ENCODE results near the gene SERPINA12.

Gene SERPINA12

GRCh38 chr14:94548131-94548998 is 39.1 kb upstream of the SERPINA12 start:
- no peak overlapping the region for H3K4me3 ChIP-seq (replicated peaks in 1 of 2; ENCODE audit: low read depth in 2 of 2, low read length in 2 of 2)
- TF ChIP-seq CTCF (IDR thresholded peaks at IDR 0.05; ENCODE audit: low read depth, low read length): no peak
- DNase-seq (ENCODE audit: low read depth in 2 of 2): peak in 1 of 2 donors; percentile 55

GRCh38 chr14:94547726-94548125 is 38.5 kb upstream of the SERPINA12 start:
- TF ChIP-seq CTCF (IDR thresholded peaks at IDR 0.05; ENCODE audit: low read depth, low read length): no peak
- H3K4me3 ChIP-seq (replicated peaks in 1 of 2; ENCODE audit: low read depth in 2 of 2, low read length in 2 of 2): no peak overlapping the region
- DNase-seq (ENCODE audit: low read depth in 2 of 2): no peak

GRCh38 chr14:94547151-94547680 is 37.9 kb upstream of the SERPINA12 start:
- TF ChIP-seq CTCF (IDR thresholded peaks at IDR 0.05; ENCODE audit: low read depth, low read length): no peak
- H3K4me3 ChIP-seq (replicated peaks in 1 of 2; ENCODE audit: low read depth in 2 of 2, low read length in 2 of 2): no peak overlapping the region
- DNase-seq (ENCODE audit: low read depth in 2 of 2): no peak

GRCh38 chr14:94545131-94545841 is 36.0 kb upstream of the SERPINA12 start:
- peak; percentile 16 to 26 for DNase-seq (ENCODE audit: low read depth in 2 of 2)
- TF ChIP-seq CTCF (IDR thresholded peaks at IDR 0.05; ENCODE audit: low read depth, low read length): no peak
- no peak overlapping the region for H3K4me3 ChIP-seq (replicated peaks in 1 of 2; ENCODE audit: low read depth in 2 of 2, low read length in 2 of 2)

GRCh38 chr14:94544726-94545125 is 35.5 kb upstream of the SERPINA12 start:
- no peak overlapping the region for H3K4me3 ChIP-seq (replicated peaks in 1 of 2; ENCODE audit: low read depth in 2 of 2, low read length in 2 of 2)
- TF ChIP-seq CTCF (IDR thresholded peaks at IDR 0.05; ENCODE audit: low read depth, low read length): no peak
- DNase-seq (ENCODE audit: low read depth in 2 of 2): no peak

- DNase-seq (ENCODE audit: low read depth in 2 of 2): no peak
- TF ChIP-seq CTCF (IDR thresholded peaks at IDR 0.05; ENCODE audit: low read depth, low read length): no peak
- no peak overlapping the region for H3K4me3 ChIP-seq (replicated peaks in 1 of 2; ENCODE audit: low read depth in 2 of 2, low read length in 2 of 2)
These were observed 34.3 kb upstream of the SERPINA12 start for GRCh38 chr14:94543449-94544124.
